ENCODE data around the gene NR2F2.

Gene NR2F2

GRCh38 chr15:96344060-96344705, 13.7 kb downstream of the NR2F2 start:
- DNase-seq = no peak

- DNase-seq = no peak
Observed at GRCh38 chr15:96344706-96345559, 14.4 kb downstream of the NR2F2 start.

- DNase-seq = peak; percentile 69 to 87
Observed at GRCh38 chr15:96345560-96346399, 15.3 kb downstream of the NR2F2 start.

GRCh38 chr15:96346409-96346970, 16.0 kb downstream of the NR2F2 start:
- no peak for DNase-seq

GRCh38 chr15:96347181-96348111, 16.9 kb downstream of the NR2F2 start:
- no peak for DNase-seq

GRCh38 chr15:96348112-96349027, 17.9 kb downstream of the NR2F2 start:
- DNase-seq = no peak

- DNase-seq = no peak
Observed at GRCh38 chr15:96349034-96349856, 18.7 kb downstream of the NR2F2 start.

- no peak for DNase-seq
Observed at GRCh38 chr15:96349857-96350720, 19.6 kb downstream of the NR2F2 start.

GRCh38 chr15:96350934-96351724, 20.6 kb downstream of the NR2F2 start:
- no peak for DNase-seq

- no peak for DNase-seq
Observed at GRCh38 chr15:96351761-96352603, 21.5 kb downstream of the NR2F2 start.

GRCh38 chr15:96352604-96353405, 22.3 kb downstream of the NR2F2 start:
- DNase-seq = no peak

- no peak for DNase-seq
Observed at GRCh38 chr15:96353416-96353929, 23.0 kb downstream of the NR2F2 start.

GRCh38 chr15:96353930-96354730, 23.6 kb downstream of the NR2F2 start:
- no peak for DNase-seq

GRCh38 chr15:96354731-96355567, 24.4 kb downstream of the NR2F2 start:
- DNase-seq = no peak
